ENCODE data around the gene LRRC75B. TPM values are rescaled to one million over a fixed set of nuclear protein-coding genes. Genes with fewer than 3 reads are reported as not detected.

LRRC75B gene
- total RNA-seq, 3 donors from 2014 or later: 7.5 to 15.7 (median 15.7) TPM

DNA sequence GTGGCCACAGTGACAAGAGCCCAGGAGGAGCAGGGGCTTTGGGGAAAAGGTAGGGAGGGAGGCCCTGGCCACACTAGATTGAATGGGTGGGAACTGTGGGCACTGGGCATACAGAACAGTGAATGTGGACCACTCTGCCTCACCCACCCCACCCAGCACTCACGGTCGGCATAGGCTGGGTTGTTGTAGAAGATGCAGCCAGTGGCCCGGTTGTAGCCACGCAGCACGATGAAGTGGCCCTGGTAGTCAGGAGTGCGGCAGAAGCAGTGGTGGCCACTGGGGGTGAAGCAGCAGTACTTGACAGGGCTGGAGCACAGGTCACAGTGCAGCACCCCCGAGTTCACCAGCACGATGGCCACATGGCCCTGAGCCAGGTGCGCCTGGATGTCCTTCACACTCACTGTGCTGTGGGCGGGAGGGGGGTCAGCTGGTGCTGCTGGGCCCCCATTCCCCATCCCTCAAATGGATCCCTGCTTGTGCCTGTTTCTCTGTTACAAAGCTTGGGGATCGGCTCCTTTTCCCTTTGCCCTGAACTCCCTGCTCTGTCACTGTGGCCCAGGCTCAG is 49.1 kb downstream of the LRRC75B start:
- H3K4me3 ChIP-seq: no peak overlapping the region
- no peaks in the 10 kb centered on the region for H3K4me1 ChIP-seq (ENCODE audit: low read depth)
- DNase-seq (no peak), ATAC-seq (no peak)
- H3K36me3 ChIP-seq (ENCODE audit: low read depth): peaks cover 34% of the 10 kb centered on the region
- TF ChIP-seq, protein P1, sequence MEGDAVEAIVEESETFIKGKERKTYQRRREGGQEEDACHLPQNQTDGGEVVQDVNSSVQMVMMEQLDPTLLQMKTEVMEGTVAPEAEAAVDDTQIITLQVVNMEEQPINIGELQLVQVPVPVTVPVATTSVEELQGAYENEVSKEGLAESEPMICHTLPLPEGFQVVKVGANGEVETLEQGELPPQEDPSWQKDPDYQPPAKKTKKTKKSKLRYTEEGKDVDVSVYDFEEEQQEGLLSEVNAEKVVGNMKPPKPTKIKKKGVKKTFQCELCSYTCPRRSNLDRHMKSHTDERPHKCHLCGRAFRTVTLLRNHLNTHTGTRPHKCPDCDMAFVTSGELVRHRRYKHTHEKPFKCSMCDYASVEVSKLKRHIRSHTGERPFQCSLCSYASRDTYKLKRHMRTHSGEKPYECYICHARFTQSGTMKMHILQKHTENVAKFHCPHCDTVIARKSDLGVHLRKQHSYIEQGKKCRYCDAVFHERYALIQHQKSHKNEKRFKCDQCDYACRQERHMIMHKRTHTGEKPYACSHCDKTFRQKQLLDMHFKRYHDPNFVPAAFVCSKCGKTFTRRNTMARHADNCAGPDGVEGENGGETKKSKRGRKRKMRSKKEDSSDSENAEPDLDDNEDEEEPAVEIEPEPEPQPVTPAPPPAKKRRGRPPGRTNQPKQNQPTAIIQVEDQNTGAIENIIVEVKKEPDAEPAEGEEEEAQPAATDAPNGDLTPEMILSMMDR (IDR thresholded peaks at IDR 0.05): no peak
- intact Hi-C loops (cut with DNase I, micrococcal nuclease): no loop called here
- no peaks in the 10 kb centered on the region for H3K9me3 ChIP-seq

DNA sequence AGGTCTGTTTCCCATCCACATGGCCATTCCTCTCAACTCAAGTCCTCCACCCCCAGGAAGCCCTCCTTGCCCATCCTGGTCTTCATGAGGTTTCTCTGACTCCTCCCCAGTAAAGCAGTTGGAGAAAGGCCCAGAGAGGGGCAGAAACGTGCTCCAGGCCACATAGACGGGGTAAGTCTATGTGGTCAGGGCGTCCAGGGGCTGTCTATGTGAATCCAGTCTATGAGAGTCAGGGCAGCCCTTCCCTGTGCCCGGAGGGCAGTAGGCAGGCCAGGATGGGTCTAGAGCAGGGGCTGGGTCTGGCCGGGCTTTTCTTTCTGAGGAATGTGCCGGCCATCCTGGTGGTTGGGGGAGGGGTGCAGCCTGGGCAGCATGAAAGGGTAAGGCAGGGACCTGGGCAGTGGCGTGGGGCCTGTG is 49.7 kb downstream of the LRRC75B start:
- TF ChIP-seq, protein P1 (IDR thresholded peaks at IDR 0.05): no peak
- intact Hi-C loops (cut with DNase I, micrococcal nuclease): no loop called here
- Histone ChIP-seq H3K4me1 (ENCODE audit: low read depth) (no peaks in the 10 kb centered on the region), H3K36me3 (ENCODE audit: low read depth) (peaks cover 30% of the 10 kb centered on the region), H3K4me3 (no peak overlapping the region), H3K9me3 (no peaks in the 10 kb centered on the region)
- DNase-seq (no peak), ATAC-seq (no peak)

DNA sequence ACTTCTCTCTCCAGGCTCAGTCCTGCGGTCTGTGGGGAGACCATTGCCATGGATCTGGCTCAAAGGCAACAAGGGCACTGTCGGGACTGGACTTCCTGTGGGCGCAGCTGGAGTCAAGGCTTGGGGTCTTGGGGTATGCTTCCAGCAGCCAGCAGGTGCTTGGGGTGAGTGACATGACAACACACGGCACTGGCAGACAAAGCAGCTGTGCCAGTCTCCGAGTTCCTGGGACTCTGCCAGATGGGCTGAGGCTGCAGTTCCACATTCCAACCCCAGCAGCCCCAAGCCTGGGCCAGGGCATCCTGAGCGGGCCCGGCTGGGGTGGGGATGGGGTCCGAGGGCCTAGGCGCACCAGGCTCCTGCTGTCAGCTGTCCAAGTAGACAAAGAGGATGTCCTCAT is 50.2 kb downstream of the LRRC75B start:
- no peak overlapping the region for H3K4me3 ChIP-seq
- H3K9me3 ChIP-seq: no peaks in the 10 kb centered on the region
- peaks cover 24% of the 10 kb centered on the region for H3K36me3 ChIP-seq (ENCODE audit: low read depth)
- DNase-seq: no peak
- TF ChIP-seq, protein P1 (IDR thresholded peaks at IDR 0.05): no peak
- no peaks in the 10 kb centered on the region for H3K4me1 ChIP-seq (ENCODE audit: low read depth)
- no peak for ATAC-seq
- intact Hi-C loops (cut with DNase I, micrococcal nuclease): no loop called here

DNA sequence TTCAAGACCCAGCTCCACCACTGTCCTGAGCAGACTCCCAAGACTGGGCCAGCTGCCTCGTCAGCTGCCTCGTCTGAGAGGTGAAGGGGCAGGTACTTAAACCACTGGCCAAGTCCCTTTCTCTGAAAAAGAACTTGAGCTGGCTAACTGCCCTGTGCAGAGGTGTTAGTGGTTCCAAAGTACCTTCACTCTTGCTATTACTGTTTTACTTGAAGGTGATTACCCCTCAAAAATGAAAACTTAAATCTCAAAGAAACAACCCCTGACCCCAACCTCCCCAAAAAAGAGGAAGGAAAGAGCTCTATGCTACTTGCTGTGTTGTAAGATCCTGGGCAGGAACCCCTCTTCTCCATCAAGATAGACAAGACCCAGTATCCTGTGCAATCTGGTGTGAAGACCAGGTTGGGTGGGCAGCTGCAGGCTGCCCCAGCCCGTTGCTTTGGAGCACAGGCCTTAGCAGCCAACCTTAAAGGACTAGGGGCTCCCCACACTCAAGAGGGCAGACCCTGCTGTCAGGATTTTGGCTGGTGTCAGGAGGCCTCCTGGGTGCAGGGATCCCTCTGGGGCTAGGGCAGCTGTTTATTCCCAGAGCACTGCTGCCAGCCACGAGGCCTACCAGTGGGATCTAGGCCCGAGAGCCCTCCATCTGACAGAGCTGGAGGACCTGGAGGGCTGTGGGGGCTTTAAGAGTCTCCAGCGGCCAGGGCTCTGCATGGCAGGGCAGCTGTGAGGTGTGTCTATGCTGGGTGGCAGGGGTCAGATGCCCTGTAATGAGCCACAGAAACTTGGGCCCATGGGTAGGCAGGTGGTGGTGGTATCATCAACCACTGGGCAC is 51.0 kb downstream of the LRRC75B start:
- H3K36me3 ChIP-seq (ENCODE audit: low read depth): peaks cover 19% of the 10 kb centered on the region
- no peak overlapping the region for H3K4me3 ChIP-seq
- ATAC-seq (no peak), DNase-seq (no peak)
- TF ChIP-seq, protein P1 (IDR thresholded peaks at IDR 0.05): no peak
- intact Hi-C loops (cut with DNase I, micrococcal nuclease): no loop called here
- H3K9me3 ChIP-seq: no peaks in the 10 kb centered on the region
- no peaks in the 10 kb centered on the region for H3K4me1 ChIP-seq (ENCODE audit: low read depth)

DNA sequence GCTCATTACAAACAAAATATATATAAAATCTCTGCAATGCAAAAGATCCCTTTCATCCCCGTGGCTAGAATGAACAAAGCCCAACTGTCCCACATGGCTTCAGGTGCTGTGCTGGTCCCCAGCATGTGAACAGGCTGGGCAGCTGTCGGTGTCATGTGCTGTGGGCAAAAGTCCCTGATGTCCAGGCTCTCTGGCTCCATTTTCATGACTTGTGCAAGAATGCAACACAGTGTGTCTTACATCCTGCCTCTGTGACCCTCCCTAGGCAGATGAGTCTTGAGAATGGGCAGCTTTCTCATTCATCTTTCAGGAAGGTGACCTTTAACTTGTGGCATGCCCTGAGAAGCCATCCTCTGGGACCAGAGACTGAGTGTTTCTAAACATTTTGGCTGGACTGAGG is 52.4 kb downstream of the LRRC75B start:
- H3K4me1 ChIP-seq (ENCODE audit: low read depth): no peaks in the 10 kb centered on the region
- no peak for ATAC-seq
- TF ChIP-seq, protein P1 (IDR thresholded peaks at IDR 0.05): no peak
- no peak overlapping the region for H3K4me3 ChIP-seq
- intact Hi-C loops (cut with DNase I, micrococcal nuclease): no loop called here
- H3K9me3 ChIP-seq: no peaks in the 10 kb centered on the region
- DNase-seq: no peak
- H3K36me3 ChIP-seq (ENCODE audit: low read depth): peaks cover 17% of the 10 kb centered on the region

All from mucosa of descending colon (tissue), 3 donors.